Measurements from ENCODE around the gene CARHSP1.

Gene CARHSP1

GRCh38 chr16:8859913-8860881 lies 8.6 kb downstream of the CARHSP1 start:
- Mint-ChIP-seq H3K36me3 (ENCODE audit: low read depth) (peaks cover 37% of the 10 kb centered on the region), H3K9me3 (no peaks in the 10 kb centered on the region)

GRCh38 chr16:8858994-8859912 lies 9.6 kb downstream of the CARHSP1 start:
- Mint-ChIP-seq H3K27me3 (ENCODE audit: low read depth) (no peaks in the 10 kb centered on the region), H3K36me3 (ENCODE audit: low read depth) (peaks cover 44% of the 10 kb centered on the region), H3K27ac (no peak overlapping the region), H3K9me3 (no peaks in the 10 kb centered on the region), H3K4me3 (no peak overlapping the region), H3K4me1 (ENCODE audit: low read depth) (peaks cover 11% of the 10 kb centered on the region)
- DNase-seq (ENCODE audit: low spot score): no peak

More at GRCh38 chr16:8859913-8860881, 8.6 kb downstream of the CARHSP1 start:
- H3K27ac Mint-ChIP-seq: no peak overlapping the region
- H3K4me1 Mint-ChIP-seq (ENCODE audit: low read depth): peaks cover 12% of the 10 kb centered on the region
- H3K4me3 Mint-ChIP-seq: no peak overlapping the region
- no peaks in the 10 kb centered on the region for H3K27me3 Mint-ChIP-seq (ENCODE audit: low read depth)
- no peak for DNase-seq (ENCODE audit: low spot score)

GRCh38 chr16:8855972-8856371 lies 12.8 kb downstream of the CARHSP1 start:
- Mint-ChIP-seq H3K4me1 (ENCODE audit: low read depth) (peaks cover 16% of the 10 kb centered on the region), H3K36me3 (ENCODE audit: low read depth) (peaks cover 53% of the 10 kb centered on the region), H3K27me3 (ENCODE audit: low read depth) (no peaks in the 10 kb centered on the region), H3K9me3 (no peaks in the 10 kb centered on the region), H3K27ac (no peak overlapping the region), H3K4me3 (no peak overlapping the region)
- no peak for DNase-seq (ENCODE audit: low spot score)

GRCh38 chr16:8855051-8855786 lies 13.6 kb downstream of the CARHSP1 start:
- Mint-ChIP-seq H3K36me3 (ENCODE audit: low read depth) (peaks cover 58% of the 10 kb centered on the region), H3K27me3 (ENCODE audit: low read depth) (no peaks in the 10 kb centered on the region), H3K9me3 (no peaks in the 10 kb centered on the region), H3K4me3 (no peak overlapping the region), H3K27ac (no peak overlapping the region), H3K4me1 (ENCODE audit: low read depth) (peaks cover 22% of the 10 kb centered on the region)
- DNase-seq (ENCODE audit: low spot score): no peak

- Mint-ChIP-seq H3K36me3 (ENCODE audit: low read depth) (peaks cover 59% of the 10 kb centered on the region), H3K4me1 (ENCODE audit: low read depth) (peaks cover 25% of the 10 kb centered on the region), H3K27ac (no peak overlapping the region), H3K4me3 (no peak overlapping the region), H3K9me3 (no peaks in the 10 kb centered on the region), H3K27me3 (ENCODE audit: low read depth) (no peaks in the 10 kb centered on the region)
- no peak for DNase-seq (ENCODE audit: low spot score)
Measured at GRCh38 chr16:8854298-8854948, 14.4 kb downstream of the CARHSP1 start.

GRCh38 chr16:8853611-8854010 lies 15.2 kb downstream of the CARHSP1 start:
- DNase-seq (ENCODE audit: low spot score): no peak
- Mint-ChIP-seq H3K4me1 (ENCODE audit: low read depth) (peaks cover 26% of the 10 kb centered on the region), H3K27me3 (ENCODE audit: low read depth) (no peaks in the 10 kb centered on the region), H3K27ac (no peak overlapping the region), H3K9me3 (no peaks in the 10 kb centered on the region), H3K36me3 (ENCODE audit: low read depth) (peaks cover 59% of the 10 kb centered on the region), H3K4me3 (no peak overlapping the region)

- no peak for DNase-seq (ENCODE audit: low spot score)
- H3K9me3 Mint-ChIP-seq: no peaks in the 10 kb centered on the region
- peaks cover 57% of the 10 kb centered on the region for H3K36me3 Mint-ChIP-seq (ENCODE audit: low read depth)
- peaks cover 26% of the 10 kb centered on the region for H3K4me1 Mint-ChIP-seq (ENCODE audit: low read depth)
- no peaks in the 10 kb centered on the region for H3K27me3 Mint-ChIP-seq (ENCODE audit: low read depth)
- H3K27ac Mint-ChIP-seq: no peak overlapping the region
- H3K4me3 Mint-ChIP-seq: no peak overlapping the region
Measured at GRCh38 chr16:8853150-8853549, 15.7 kb downstream of the CARHSP1 start.

- DNase-seq (ENCODE audit: low spot score): no peak
- H3K27me3 Mint-ChIP-seq (ENCODE audit: low read depth): no peaks in the 10 kb centered on the region
- peak overlapping the region; percentile 47 for H3K27ac Mint-ChIP-seq
- peaks cover 52% of the 10 kb centered on the region for H3K36me3 Mint-ChIP-seq (ENCODE audit: low read depth)
- H3K4me3 Mint-ChIP-seq: no peak overlapping the region
- no peaks in the 10 kb centered on the region for H3K9me3 Mint-ChIP-seq
- peaks cover 26% of the 10 kb centered on the region for H3K4me1 Mint-ChIP-seq (ENCODE audit: low read depth)
Measured at GRCh38 chr16:8852534-8852933, 16.3 kb downstream of the CARHSP1 start.

GRCh38 chr16:8851761-8852403 lies 16.9 kb downstream of the CARHSP1 start:
- no peak for DNase-seq (ENCODE audit: low spot score)
- peak overlapping the region; percentile 47 for H3K27ac Mint-ChIP-seq
- peaks cover 51% of the 10 kb centered on the region for H3K36me3 Mint-ChIP-seq (ENCODE audit: low read depth)
- no peaks in the 10 kb centered on the region for H3K27me3 Mint-ChIP-seq (ENCODE audit: low read depth)
- no peaks in the 10 kb centered on the region for H3K9me3 Mint-ChIP-seq
- H3K4me3 Mint-ChIP-seq: no peak overlapping the region
- H3K4me1 Mint-ChIP-seq (ENCODE audit: low read depth): peaks cover 26% of the 10 kb centered on the region

GRCh38 chr16:8850279-8850885 lies 18.4 kb downstream of the CARHSP1 start:
- H3K36me3 Mint-ChIP-seq (ENCODE audit: low read depth): peaks cover 45% of the 10 kb centered on the region

GRCh38 chr16:8849411-8850011 lies 19.3 kb downstream of the CARHSP1 start:
- Mint-ChIP-seq H3K27me3 (ENCODE audit: low read depth) (no peaks in the 10 kb centered on the region), H3K9me3 (no peaks in the 10 kb centered on the region), H3K4me1 (ENCODE audit: low read depth) (peaks cover 21% of the 10 kb centered on the region), H3K36me3 (ENCODE audit: low read depth) (peaks cover 42% of the 10 kb centered on the region), H3K27ac (peak overlapping the region; percentile 31), H3K4me3 (no peak overlapping the region)
- no peak for DNase-seq (ENCODE audit: low spot score)

More at GRCh38 chr16:8850279-8850885, 18.4 kb downstream of the CARHSP1 start:
- Mint-ChIP-seq H3K9me3 (no peaks in the 10 kb centered on the region), H3K4me3 (peak overlapping the region; percentile 41), H3K27ac (peak overlapping the region; percentile 77), H3K4me1 (ENCODE audit: low read depth) (peaks cover 24% of the 10 kb centered on the region), H3K27me3 (ENCODE audit: low read depth) (no peaks in the 10 kb centered on the region)
- no peak for DNase-seq (ENCODE audit: low spot score)

GRCh38 chr16:8848939-8849391 lies 19.8 kb downstream of the CARHSP1 start:
- Mint-ChIP-seq H3K27ac (no peak overlapping the region), H3K4me3 (no peak overlapping the region), H3K4me1 (ENCODE audit: low read depth) (peaks cover 21% of the 10 kb centered on the region), H3K9me3 (no peaks in the 10 kb centered on the region), H3K36me3 (ENCODE audit: low read depth) (peaks cover 37% of the 10 kb centered on the region), H3K27me3 (ENCODE audit: low read depth) (no peaks in the 10 kb centered on the region)
- no peak for DNase-seq (ENCODE audit: low spot score)

All from T-helper 2 cell treated with Interferon-gamma antibody and Interleukin-4, amounts not matched to agents 5 μg/mL and 100 μg/mL, for 36 hours (primary cell).